Measurements from ENCODE around the gene PKNOX2.

The PKNOX2 gene

DNA sequence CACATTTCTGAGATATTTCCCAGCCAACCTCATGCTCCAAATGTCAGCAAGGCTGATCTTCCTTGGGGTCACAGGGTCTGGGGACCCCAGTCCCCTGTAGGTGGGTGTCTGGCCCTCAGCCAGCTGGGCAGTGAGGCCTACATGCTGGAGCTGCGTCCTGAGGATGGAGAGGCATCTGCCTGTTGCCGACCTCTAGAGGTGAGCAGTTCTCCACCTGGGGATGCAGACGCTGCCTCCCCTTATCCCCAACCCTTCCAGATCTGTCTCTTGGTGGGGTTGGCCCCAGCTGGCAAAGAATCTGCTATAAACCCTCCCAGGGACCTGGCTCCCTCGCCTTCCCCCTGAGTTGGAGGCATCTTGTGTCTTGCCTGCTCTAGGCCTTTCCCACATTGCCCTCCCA lies 79.6 kb downstream of the PKNOX2 start:
- TF ChIP-seq POLR2A (IDR thresholded peaks at IDR 0.05; ENCODE audit: low read depth, low read length) (no peak), TAF1 (IDR thresholded peaks at IDR 0.05; ENCODE audit: borderline replicate concordance, low read depth, low read length) (no peak), POLR2AphosphoS5 (IDR thresholded peaks at IDR 0.05; ENCODE audit: low read depth, low read length) (no peak)
- DNase-seq (ENCODE audit: insufficient read length): no peak
- no peak for FAIRE-seq

DNA sequence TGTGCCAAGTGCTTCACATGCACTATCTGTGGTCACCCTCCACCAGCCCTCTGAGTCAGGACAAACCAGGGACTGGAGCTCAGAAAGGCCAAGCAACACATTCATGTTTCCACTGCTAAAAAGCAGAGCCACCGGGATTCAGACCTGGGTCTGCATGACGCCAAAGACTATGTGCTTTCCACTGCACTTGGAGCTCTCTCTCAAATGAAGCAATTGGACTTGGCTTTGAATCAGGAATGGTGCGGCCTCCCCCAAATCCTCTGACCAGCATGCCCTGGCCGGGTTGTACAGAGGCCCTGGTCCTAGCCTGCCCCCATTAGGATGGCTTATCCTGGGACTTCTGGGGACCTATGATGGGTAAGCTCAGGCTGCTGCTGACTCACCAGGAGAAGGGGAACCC lies 80.7 kb downstream of the PKNOX2 start:
- DNase-seq (ENCODE audit: insufficient read length) (no peak), FAIRE-seq (no peak)
- no peak for TF ChIP-seq TAF1 (IDR thresholded peaks at IDR 0.05; ENCODE audit: borderline replicate concordance, low read depth, low read length)
- TF ChIP-seq POLR2A (IDR thresholded peaks at IDR 0.05; ENCODE audit: low read depth, low read length): no peak
- TF ChIP-seq POLR2AphosphoS5 (IDR thresholded peaks at IDR 0.05; ENCODE audit: low read depth, low read length): no peak

GRCh38 chr11:125247431-125247830 lies 82.9 kb downstream of the PKNOX2 start:
- TF ChIP-seq POLR2A (IDR thresholded peaks at IDR 0.05; ENCODE audit: low read depth, low read length) (no peak), TAF1 (IDR thresholded peaks at IDR 0.05; ENCODE audit: borderline replicate concordance, low read depth, low read length) (no peak)

DNA sequence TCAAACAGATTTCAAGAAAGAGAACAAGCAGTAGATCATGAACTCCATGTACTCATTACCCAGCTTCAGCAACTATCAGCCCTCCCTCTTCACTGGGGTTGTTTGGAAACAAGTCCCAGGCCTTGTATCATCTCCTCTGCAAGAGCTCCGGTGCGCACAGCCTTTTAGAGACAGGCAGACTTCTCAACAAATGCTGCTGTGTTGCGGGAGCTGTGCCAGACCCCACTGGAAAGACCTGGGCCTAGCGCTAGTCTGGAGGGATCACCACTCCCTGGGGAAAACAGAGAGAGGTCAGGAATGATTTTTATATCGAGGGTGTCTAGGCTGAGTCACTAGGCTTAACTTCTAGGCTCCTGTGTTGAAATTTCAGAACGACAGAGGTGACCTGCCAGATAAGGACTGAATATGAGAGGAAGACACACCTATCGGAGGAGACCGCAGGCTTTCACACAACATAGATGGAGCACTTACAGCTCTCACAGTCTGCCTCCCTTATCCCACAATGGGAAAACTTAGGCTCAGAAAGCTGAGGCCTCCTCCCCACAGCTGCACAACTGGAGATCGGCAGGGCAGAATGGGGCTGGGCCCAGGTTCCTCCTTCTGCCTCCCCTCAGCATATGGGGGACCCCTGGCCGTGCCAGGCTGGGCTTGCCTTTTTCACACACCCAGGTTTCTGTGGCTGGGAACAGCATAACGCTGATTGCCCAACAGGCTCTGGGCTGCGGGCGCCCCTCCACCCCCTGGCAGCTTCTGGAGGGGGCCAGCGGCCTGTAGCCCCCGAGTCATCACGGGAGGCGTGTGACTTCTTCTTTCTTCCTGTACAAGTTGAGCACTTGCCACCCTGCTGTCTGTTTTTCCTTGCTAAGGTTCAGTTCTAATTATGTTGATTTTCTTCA lies 86.0 kb downstream of the PKNOX2 start:
- no peak for FAIRE-seq
- TF ChIP-seq TAF1 (IDR thresholded peaks at IDR 0.05; ENCODE audit: borderline replicate concordance, low read depth, low read length) (no peak), POLR2A (IDR thresholded peaks at IDR 0.05; ENCODE audit: low read depth, low read length) (no peak), POLR2AphosphoS5 (IDR thresholded peaks at IDR 0.05; ENCODE audit: low read depth, low read length) (no peak)
- no peak for DNase-seq (ENCODE audit: insufficient read length)

More at GRCh38 chr11:125247431-125247830, 82.9 kb downstream of the PKNOX2 start:
- FAIRE-seq (no peak), DNase-seq (ENCODE audit: insufficient read length) (no peak)

DNA sequence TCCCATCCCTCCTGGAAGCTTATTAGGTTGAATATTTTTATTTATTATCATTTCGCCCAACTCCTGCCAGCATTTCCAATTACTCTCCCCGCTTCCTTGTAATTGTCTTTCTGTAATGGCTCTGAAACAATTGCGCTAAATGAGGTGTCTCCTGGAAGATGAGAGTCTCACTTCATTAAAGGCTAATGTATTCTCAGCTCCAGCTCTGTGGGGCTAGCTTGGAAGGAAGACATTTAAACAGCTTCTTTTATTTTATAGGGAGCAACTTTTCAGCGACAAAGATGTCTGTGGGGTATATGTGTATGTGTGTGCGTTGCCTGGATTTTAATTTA lies 86.6 kb downstream of the PKNOX2 start:
- TF ChIP-seq POLR2A (IDR thresholded peaks at IDR 0.05; ENCODE audit: low read depth, low read length) (no peak), TAF1 (IDR thresholded peaks at IDR 0.05; ENCODE audit: borderline replicate concordance, low read depth, low read length) (no peak), POLR2AphosphoS5 (IDR thresholded peaks at IDR 0.05; ENCODE audit: low read depth, low read length) (no peak)
- DNase-seq (ENCODE audit: insufficient read length) (no peak), FAIRE-seq (no peak)

GRCh38 chr11:125251956-125252355 lies 87.4 kb downstream of the PKNOX2 start:
- no peak for DNase-seq (ENCODE audit: insufficient read length)
- FAIRE-seq: no peak
- no peak for TF ChIP-seq POLR2A (IDR thresholded peaks at IDR 0.05; ENCODE audit: low read depth, low read length)

DNA sequence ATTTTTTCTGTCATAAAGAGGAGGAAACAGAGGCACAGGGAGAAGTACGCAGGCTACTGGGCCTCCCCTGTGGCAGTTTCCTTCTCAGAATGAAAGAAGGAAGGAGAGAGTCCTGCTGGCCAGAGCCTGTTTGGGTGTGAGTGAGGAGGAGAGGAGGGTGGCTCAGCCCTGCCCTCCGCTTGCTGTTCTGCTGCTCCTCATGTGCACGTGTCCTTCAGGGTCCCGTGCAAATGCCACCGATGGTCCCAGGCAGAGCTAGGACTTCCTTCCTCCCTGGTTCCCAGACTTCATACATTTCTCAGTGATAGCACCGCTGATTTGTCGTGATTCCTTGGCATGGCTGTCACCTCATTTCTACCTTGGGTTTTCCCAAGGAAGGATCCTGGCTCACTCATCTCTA lies 88.7 kb downstream of the PKNOX2 start:
- DNase-seq (ENCODE audit: insufficient read length) (no peak), FAIRE-seq (no peak)
- TF ChIP-seq POLR2AphosphoS5 (IDR thresholded peaks at IDR 0.05; ENCODE audit: low read depth, low read length) (no peak), POLR2A (IDR thresholded peaks at IDR 0.05; ENCODE audit: low read depth, low read length) (no peak), TAF1 (IDR thresholded peaks at IDR 0.05; ENCODE audit: borderline replicate concordance, low read depth, low read length) (no peak)

GRCh38 chr11:125253795-125254525 lies 89.4 kb downstream of the PKNOX2 start:
- TF ChIP-seq TAF1 (IDR thresholded peaks at IDR 0.05; ENCODE audit: borderline replicate concordance, low read depth, low read length) (no peak), POLR2A (IDR thresholded peaks at IDR 0.05; ENCODE audit: low read depth, low read length) (no peak), POLR2AphosphoS5 (IDR thresholded peaks at IDR 0.05; ENCODE audit: low read depth, low read length) (no peak)
- DNase-seq (ENCODE audit: insufficient read length) (no peak), FAIRE-seq (no peak)

- TF ChIP-seq POLR2A (IDR thresholded peaks at IDR 0.05; ENCODE audit: low read depth, low read length): no peak
- TF ChIP-seq TAF1 (IDR thresholded peaks at IDR 0.05; ENCODE audit: borderline replicate concordance, low read depth, low read length): no peak
- no peak for TF ChIP-seq POLR2AphosphoS5 (IDR thresholded peaks at IDR 0.05; ENCODE audit: low read depth, low read length)
- FAIRE-seq (no peak), DNase-seq (ENCODE audit: insufficient read length) (no peak)
Observed at GRCh38 chr11:125256541-125257189, 92.1 kb downstream of the PKNOX2 start.

GRCh38 chr11:125257190-125257579 lies 92.6 kb downstream of the PKNOX2 start:
- DNase-seq (ENCODE audit: insufficient read length) (no peak), FAIRE-seq (no peak)
- TF ChIP-seq TAF1 (IDR thresholded peaks at IDR 0.05; ENCODE audit: borderline replicate concordance, low read depth, low read length): no peak
- no peak for TF ChIP-seq POLR2AphosphoS5 (IDR thresholded peaks at IDR 0.05; ENCODE audit: low read depth, low read length)
- no peak for TF ChIP-seq POLR2A (IDR thresholded peaks at IDR 0.05; ENCODE audit: low read depth, low read length)

DNA sequence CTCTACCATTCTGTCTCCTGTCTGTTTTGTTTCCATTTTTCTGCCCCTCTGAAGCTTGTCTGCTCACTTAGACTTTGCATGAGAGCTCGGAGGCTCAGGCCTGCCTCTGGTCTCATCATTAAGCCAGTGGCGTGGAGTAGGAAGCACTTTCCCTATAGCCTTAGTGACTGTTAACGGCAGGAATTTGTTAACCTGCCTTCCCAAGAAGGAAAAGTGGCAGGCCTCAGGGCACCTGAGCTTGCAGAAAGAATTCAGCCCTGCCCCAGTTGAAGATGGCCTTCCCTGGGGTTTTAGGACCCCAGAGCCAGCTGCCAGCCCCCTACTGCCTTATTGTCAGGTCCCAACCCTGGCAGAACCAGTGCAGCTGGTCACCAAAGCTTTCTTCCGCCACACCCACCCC lies 93.2 kb downstream of the PKNOX2 start:
- TF ChIP-seq TAF1 (IDR thresholded peaks at IDR 0.05; ENCODE audit: borderline replicate concordance, low read depth, low read length): no peak
- no peak for TF ChIP-seq POLR2A (IDR thresholded peaks at IDR 0.05; ENCODE audit: low read depth, low read length)
- no peak for TF ChIP-seq POLR2AphosphoS5 (IDR thresholded peaks at IDR 0.05; ENCODE audit: low read depth, low read length)
- DNase-seq (ENCODE audit: insufficient read length): no peak
- FAIRE-seq: no peak

Data from GM12892 (cell line).